NCI-H1417 (cell line): ENCODE data around the gene SNX13.

Experiments
- DNase-seq, 3 experiments: peaks; one replicate each; lab custom pipeline; 2025; lab: John Stamatoyannopoulos, UW

The SNX13 gene

GRCh38 chr7:17947620-17948019 is 7.3 kb upstream of the SNX13 start:
- no peak for DNase-seq

- no peak for DNase-seq
These were observed 6.3 kb upstream of the SNX13 start for GRCh38 chr7:17946591-17946990.

GRCh38 chr7:17944720-17945119 is 4.4 kb upstream of the SNX13 start:
- no peak for DNase-seq

GRCh38 chr7:17943006-17943405 is 2.7 kb upstream of the SNX13 start:
- DNase-seq = no peak

DNA sequence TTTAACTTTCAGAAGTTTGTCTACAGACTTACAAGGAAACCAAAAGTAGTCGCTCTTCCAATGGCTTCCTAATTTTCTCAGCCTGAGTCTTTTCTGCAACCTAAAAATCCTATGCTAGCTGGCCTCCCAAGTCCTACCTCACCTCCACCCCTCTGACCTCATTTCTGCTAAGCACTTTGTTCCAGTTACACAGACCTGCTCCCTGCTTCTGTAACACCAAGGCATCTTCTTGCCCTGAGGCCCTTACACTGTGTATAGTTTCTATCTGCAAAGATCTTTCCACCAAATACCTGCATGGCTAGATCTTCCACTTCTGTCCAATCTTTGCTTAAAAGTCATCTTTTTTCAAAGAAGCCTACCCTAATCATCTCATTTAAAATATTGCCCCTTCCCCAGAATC is 1.9 kb upstream of the SNX13 start:
- DNase-seq = no peak

- peak in 2 of 3 experiments; percentile 79 to 86 for DNase-seq
These were observed 697 bp upstream of the SNX13 start for GRCh38 chr7:17940951-17941431.

- DNase-seq = peak; percentile 32 to 90 (median 85)
These were observed 540 bp downstream of the SNX13 start for GRCh38 chr7:17939606-17940301.

GRCh38 chr7:17939211-17939605 is 1.1 kb downstream of the SNX13 start:
- DNase-seq = no peak

DNA sequence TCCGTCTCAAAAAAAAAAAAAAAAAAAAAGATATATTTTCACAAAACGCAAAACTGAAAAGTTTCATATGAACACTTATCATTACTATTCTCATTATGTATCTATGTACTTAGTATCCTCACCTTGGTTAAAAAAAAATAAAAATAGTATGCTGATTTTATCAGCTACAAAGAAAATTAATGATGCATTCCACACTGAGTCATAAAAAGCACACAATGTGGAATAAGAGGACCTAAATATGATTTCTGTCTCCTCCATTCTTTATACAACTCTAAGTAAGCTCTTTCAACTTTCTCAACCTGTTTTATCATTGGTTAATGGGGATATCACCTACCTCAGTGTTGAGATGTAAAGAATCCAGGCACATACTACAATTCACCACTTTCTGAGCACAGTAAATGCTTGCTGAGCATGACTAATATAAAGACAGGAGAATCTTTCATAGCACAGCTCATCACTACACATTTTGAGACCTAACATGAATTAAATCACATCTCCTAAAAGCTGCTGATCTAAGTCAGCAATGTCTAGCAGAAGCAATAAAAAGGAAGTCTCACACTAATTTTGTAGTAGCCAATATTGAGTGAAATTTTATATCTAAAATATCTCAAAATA is 2.7 kb downstream of the SNX13 start:
- no peak for DNase-seq

DNA sequence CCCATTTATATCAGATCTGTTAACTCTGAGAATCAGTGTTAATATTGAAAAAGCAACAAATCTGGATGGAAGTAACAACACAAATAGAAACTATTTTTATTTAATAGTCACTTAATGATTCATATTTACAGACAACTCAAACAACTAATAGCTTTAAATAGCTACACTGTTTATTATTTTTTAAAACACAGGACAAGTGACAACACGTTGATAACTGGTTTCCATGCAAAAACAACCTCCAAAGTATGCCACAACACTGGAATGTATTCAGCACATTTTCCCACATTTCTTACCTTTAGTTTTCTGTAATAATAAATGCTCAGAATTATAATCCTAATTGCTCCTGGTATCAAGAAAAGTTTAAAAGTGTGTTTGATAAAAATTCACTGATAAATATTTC is 4.0 kb downstream of the SNX13 start:
- no peak for DNase-seq

- no peak for DNase-seq
These were observed 5.6 kb downstream of the SNX13 start for GRCh38 chr7:17934612-17935240.

DNA sequence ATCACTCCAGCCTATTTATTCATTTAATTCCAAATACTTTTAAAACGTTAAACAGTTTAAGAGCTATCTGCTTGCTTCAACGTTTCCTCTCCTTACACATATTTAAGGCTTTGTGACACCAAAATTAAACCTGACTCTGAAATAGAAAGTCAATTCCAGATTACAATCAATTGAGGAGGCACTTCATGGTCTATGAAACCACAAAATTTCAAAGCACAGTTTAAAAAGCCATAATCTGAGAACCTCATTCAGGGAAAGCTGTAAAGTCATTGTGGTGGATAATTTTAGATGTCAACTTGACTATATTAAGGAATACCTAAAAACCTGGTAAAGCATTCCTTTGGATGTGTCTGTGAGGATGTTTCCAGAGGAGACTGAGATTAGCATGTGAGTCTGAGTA is 6.2 kb downstream of the SNX13 start:
- no peak for DNase-seq

DNA sequence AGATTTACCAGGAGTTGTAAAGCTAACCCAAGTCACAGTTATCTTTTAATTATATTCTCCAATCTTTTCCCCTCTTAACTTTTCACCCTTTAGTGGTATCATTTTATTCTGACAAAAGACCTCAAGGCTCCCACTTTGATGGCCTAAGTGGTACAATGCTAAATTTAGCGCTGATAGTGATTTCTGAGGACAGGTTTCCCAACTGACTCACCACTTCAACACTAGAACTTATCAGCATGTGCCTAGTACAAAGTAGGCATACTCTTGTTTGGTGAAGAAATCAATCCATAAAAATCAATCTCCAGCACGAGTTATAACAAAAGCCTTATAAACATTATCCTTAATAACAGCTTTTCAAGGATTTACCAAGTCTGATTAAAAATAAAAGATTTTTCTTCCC is 7.5 kb downstream of the SNX13 start:
- DNase-seq = no peak

DNA sequence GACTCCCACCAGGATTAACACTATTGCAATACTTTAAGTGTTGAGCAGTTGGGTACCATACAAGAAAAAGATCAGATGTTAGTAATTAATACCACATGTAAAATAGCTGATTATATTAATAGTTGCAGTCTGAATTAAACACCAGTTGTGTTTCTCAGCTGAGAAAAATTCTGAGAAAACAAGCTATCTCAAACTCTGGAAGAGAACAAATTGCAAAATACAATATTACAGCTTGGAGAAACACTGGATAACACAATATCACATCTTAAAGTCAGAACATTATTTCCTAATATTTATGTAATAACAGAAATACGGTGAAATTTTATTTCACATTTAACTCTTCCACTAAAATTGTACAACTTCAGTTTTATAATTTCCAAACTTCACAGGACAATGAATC is 9.2 kb downstream of the SNX13 start:
- DNase-seq = no peak

GRCh38 chr7:17930546-17930945 is 9.7 kb downstream of the SNX13 start:
- DNase-seq = no peak

- DNase-seq = no peak
These were observed 10.5 kb downstream of the SNX13 start for GRCh38 chr7:17929647-17930395.

DNA sequence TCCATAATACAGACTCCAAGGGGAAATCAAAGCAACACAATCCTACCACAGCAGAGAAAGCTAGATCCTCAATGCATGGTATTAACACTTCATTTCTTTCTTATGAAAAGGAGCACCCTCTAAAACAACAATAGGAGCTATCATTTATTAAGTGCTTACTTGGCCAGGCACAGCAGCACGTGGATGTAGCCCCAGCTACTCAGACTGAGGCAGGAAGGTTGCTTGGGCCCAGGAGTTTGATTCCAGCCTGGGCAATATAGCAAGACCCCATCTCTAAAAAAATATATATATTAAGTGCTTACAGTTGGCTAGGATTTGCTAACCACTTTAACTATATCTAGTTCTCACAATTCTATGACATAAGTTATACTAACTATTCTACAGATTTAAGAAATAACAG is 12.2 kb downstream of the SNX13 start:
- DNase-seq = no peak

DNA sequence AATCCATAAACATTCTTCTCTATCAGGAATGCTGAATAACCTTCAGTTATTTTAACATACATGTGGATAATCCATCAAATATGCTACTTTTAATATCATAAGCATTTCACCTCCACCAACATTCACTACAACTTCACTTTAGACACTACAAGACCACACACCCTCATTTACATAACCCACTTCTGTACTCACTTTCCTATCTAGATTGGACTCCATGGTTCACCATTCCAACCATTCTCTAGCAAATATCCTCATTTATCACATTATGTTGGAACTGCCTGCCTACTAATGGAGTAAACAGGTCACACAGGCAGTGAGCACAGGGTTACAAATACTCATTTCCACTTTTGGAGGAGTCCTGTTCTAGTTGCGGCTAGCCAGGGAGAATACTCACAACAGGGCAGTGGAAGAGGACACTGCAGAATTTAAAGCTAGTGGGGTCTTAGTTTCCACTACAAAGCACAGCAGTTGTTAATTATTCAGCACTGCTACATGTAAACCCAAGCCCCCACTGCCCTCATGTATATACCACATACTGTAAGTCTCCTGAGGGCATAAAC is 18.4 kb downstream of the SNX13 start:
- DNase-seq = no peak

- DNase-seq = no peak
These were observed 22.5 kb downstream of the SNX13 start for GRCh38 chr7:17917842-17918241.

DNA sequence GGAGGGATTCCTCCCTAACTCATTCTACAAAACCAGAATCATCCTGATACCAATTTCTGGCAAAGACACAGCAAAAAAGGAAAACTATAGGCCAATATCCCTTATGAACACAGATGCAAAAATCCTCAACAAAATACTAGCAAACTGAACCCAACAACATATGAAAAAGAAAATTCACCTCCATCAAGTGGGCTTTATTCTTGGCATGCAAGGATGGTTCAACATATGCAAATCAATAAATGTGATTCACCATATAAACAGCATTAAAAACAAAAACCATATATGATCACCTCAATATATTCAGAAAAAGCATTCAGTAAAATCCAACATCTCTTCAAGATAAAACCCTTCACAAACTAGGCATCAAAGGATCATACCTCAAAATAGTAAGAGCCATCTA is 23.5 kb downstream of the SNX13 start:
- no peak for DNase-seq

- DNase-seq = no peak
These were observed 24.5 kb downstream of the SNX13 start for GRCh38 chr7:17915796-17916195.

- DNase-seq = no peak
These were observed 25.1 kb downstream of the SNX13 start for GRCh38 chr7:17915168-17915567.
